IMR-90 (cell line): Measurements from ENCODE around the gene TROAP. TPM values are rescaled to one million over a fixed set of nuclear protein-coding genes. Genes with fewer than 3 reads are reported as not detected.
A peak's percentile ranks its signal among the peaks of the same experiment; 100 is the strongest.

ENCODE experiments used
- ATAC-seq: fragments of 200-7000 bp; cut with Tn5 transposase; 2 replicates; pipeline ENCODE4 v1.9.1; 2020; ENCODE audit warnings: low read depth, mild to moderate bottlenecking, moderate library complexity
- Bru-seq: library from RNA; stranded (reverse); fragments of 400-500 nt; gene quantifications from one replicate; lab custom pipeline; 2021; lab: Mats Ljungman, UMichigan
- BruChase-seq, 2 experiments: library from RNA; stranded (reverse); fragments of 400-500 nt; gene quantifications; one replicate each; lab custom pipeline; 2021; lab: Mats Ljungman, UMichigan
- BruUV-seq: library from RNA; stranded (reverse); fragments of 400-500 nt; replicated peaks from 2 replicates; lab custom pipeline; 2021; lab: Mats Ljungman, UMichigan
- CTCF ChIA-PET: fragments of 300-600 bp; formaldehyde crosslinking; extraction: SDS; loops from one replicate; lab custom pipeline; 2021; ENCODE audit warnings: antibody characterized with exemption; lab: Yijun Ruan, JAX
- POLR2A ChIA-PET: fragments of 300-600 bp; sonication (Branson Sonifier 250); formaldehyde crosslinking; loops from one replicate; lab custom pipeline; 2022; ENCODE audit warnings: antibody characterized with exemption; ENCODE audit not compliant: unreplicated experiment; lab: Charles Lee
- DNase-seq: peaks from one replicate; pipeline ENCODE4 v3.0.0; 2013
- H2AFZ ChIP-seq: replicated peaks from 2 replicates; pipeline ENCODE3; 2013; ENCODE audit warnings: low read length, mild to moderate bottlenecking; ENCODE audit not compliant: poor library complexity
- H2AK5ac ChIP-seq: 2 replicates; pipeline ENCODE4 v1.6.1; 2013; ENCODE audit warnings: low read depth, low read length, inconsistent platforms
- H2AK9ac ChIP-seq: replicated peaks from 2 replicates; pipeline ENCODE3; 2013; ENCODE audit warnings: mild to moderate bottlenecking, low read depth, low read length, moderate library complexity; ENCODE audit not compliant: poor library complexity
- H2BK120ac ChIP-seq: 2 replicates; pipeline ENCODE4 v1.6.1; 2013; ENCODE audit warnings: low read depth, low read length, inconsistent platforms
- H2BK15ac ChIP-seq: 3 replicates; pipeline ENCODE4 v1.6.1; 2013; ENCODE audit warnings: low read depth, low read length, inconsistent platforms
- H2BK20ac ChIP-seq: 2 replicates; pipeline ENCODE4 v1.6.1; 2013; ENCODE audit warnings: low read depth, mild to moderate bottlenecking, inconsistent platforms, low read length, moderate library complexity
- H2BK5ac ChIP-seq: 2 replicates; pipeline ENCODE4 v1.6.1; 2013; ENCODE audit warnings: mild to moderate bottlenecking, low read depth, low read length, inconsistent platforms; ENCODE audit not compliant: poor library complexity, severe bottlenecking
- H3K14ac ChIP-seq: replicated peaks from 2 replicates; pipeline ENCODE4 v1.6.1; 2013; ENCODE audit warnings: low read depth, low read length, inconsistent platforms
- H3K18ac ChIP-seq: 2 replicates; pipeline ENCODE4 v1.6.1; 2013; ENCODE audit warnings: low read depth, low read length, control low read depth
- H3K23ac ChIP-seq: 2 replicates; pipeline ENCODE4 v1.6.1; 2013; ENCODE audit warnings: low read depth, low read length, inconsistent platforms
- H3K27ac ChIP-seq: 2 replicates; pipeline ENCODE4 v1.5.1; 2013; ENCODE audit warnings: mild to moderate bottlenecking, control low read depth, low read length; ENCODE audit not compliant: insufficient read depth
- H3K27me3 ChIP-seq: 2 replicates; pipeline ENCODE4 v1.6.1; 2013; ENCODE audit warnings: low read length; ENCODE audit not compliant: control insufficient read depth, insufficient read depth
- H3K36me3 ChIP-seq: 2 replicates; pipeline ENCODE4 v1.6.1; 2013; ENCODE audit warnings: low read length, mixed read lengths; ENCODE audit not compliant: control insufficient read depth, insufficient read depth
- H3K4ac ChIP-seq: 2 replicates; pipeline ENCODE4 v1.6.1; 2013; ENCODE audit warnings: low read depth, low read length, inconsistent platforms
- H3K4me1 ChIP-seq: 2 replicates; pipeline ENCODE4 v1.6.1; 2013; ENCODE audit warnings: low read length, mixed read lengths; ENCODE audit not compliant: control insufficient read depth, insufficient read depth
- H3K4me2 ChIP-seq: 2 replicates; pipeline ENCODE4 v1.6.1; 2013; ENCODE audit warnings: low read depth, mild to moderate bottlenecking, control low read depth, low read length, moderate library complexity
- H3K4me3 ChIP-seq: 2 replicates; pipeline ENCODE4 v1.5.1; 2013; ENCODE audit warnings: low read depth, mild to moderate bottlenecking, control low read depth, low read length, moderate library complexity; ENCODE audit not compliant: insufficient read depth
- H3K56ac ChIP-seq: 2 replicates; pipeline ENCODE4 v1.6.1; 2013; ENCODE audit warnings: low read length, inconsistent platforms; ENCODE audit not compliant: insufficient read depth; ENCODE audit errors: extremely low read depth
- H3K79me1 ChIP-seq, 2 experiments: 2 replicates each; pipeline ENCODE4 v1.6.1; 2013; ENCODE audit warnings: low read length in 2 of 2, inconsistent platforms in 1 of 2, low read depth in 1 of 2
- H3K9ac ChIP-seq: 2 replicates; pipeline ENCODE4 v1.6.1; 2013; ENCODE audit warnings: low read depth, low read length, control low read depth
- H3K9me1 ChIP-seq: 2 replicates; pipeline ENCODE4 v1.6.1; 2013; ENCODE audit warnings: low read length, inconsistent platforms; ENCODE audit not compliant: insufficient read depth
- H3K9me3 ChIP-seq: 2 replicates; pipeline ENCODE4 v1.6.1; 2013; ENCODE audit warnings: low read length; ENCODE audit not compliant: control insufficient read depth, insufficient read depth
- H4K20me1 ChIP-seq: 2 replicates; pipeline ENCODE4 v1.6.1; 2013; ENCODE audit warnings: low read length, inconsistent platforms; ENCODE audit not compliant: insufficient read depth
- H4K5ac ChIP-seq: 2 replicates; pipeline ENCODE4 v1.6.1; 2013; ENCODE audit warnings: mild to moderate bottlenecking, low read depth, low read length, control low read depth
- H4K8ac ChIP-seq, 2 experiments: 2 replicates each; pipeline ENCODE4 v1.6.1; 2013; ENCODE audit warnings: low read depth in 2 of 2, low read length in 2 of 2, control low read depth in 1 of 2, inconsistent platforms in 1 of 2
- H4K91ac ChIP-seq: 2 replicates; pipeline ENCODE4 v1.6.1; 2013; ENCODE audit warnings: low read depth, low read length, inconsistent platforms; ENCODE audit not compliant: insufficient read depth
- BHLHE40 ChIP-seq: fragments of 150-350 bp; IDR thresholded peaks from 2 replicates; pipeline ENCODE4 v1.6.1; 2016; ENCODE audit warnings: mild to moderate bottlenecking, low read depth, low read length
- CHD1 ChIP-seq: IDR thresholded peaks from 2 replicates; pipeline ENCODE4 v1.6.1; 2012; ENCODE audit warnings: low read depth, low read length, improper control_type of control experiment
- FOS ChIP-seq: fragments of 150-350 bp; IDR thresholded peaks from 2 replicates; pipeline ENCODE4 v1.6.1; 2016; ENCODE audit warnings: low read depth, low read length
- MAFK ChIP-seq: IDR thresholded peaks from 2 replicates; pipeline ENCODE4 v1.6.1; 2012; ENCODE audit warnings: low read depth, low read length, improper control_type of control experiment
- MAZ ChIP-seq: IDR thresholded peaks from 2 replicates; pipeline ENCODE4 v1.6.1; 2012; ENCODE audit warnings: low read depth, mild to moderate bottlenecking, low read length, improper control_type of control experiment, moderate library complexity, borderline replicate concordance
- MXI1 ChIP-seq: IDR thresholded peaks from 2 replicates; pipeline ENCODE4 v1.6.1; 2012; ENCODE audit warnings: low read depth, mild to moderate bottlenecking, low read length, moderate library complexity, borderline replicate concordance
- NFE2L2 ChIP-seq: fragments of 150-350 bp; IDR thresholded peaks from 2 replicates; pipeline ENCODE4 v1.6.1; 2016; ENCODE audit warnings: low read depth, mild to moderate bottlenecking, low read length
- POLR2A ChIP-seq: IDR thresholded peaks from 2 replicates; pipeline ENCODE4 v1.6.1; 2012; ENCODE audit warnings: mild to moderate bottlenecking, low read depth, low read length
- RAD21 ChIP-seq: IDR thresholded peaks from 2 replicates; pipeline ENCODE4 v1.6.1; 2012; ENCODE audit warnings: low read length, improper control_type of control experiment
- RCOR1 ChIP-seq: IDR thresholded peaks from 2 replicates; pipeline ENCODE4 v1.6.1; 2012; ENCODE audit warnings: mild to moderate bottlenecking, low read length, improper control_type of control experiment; ENCODE audit not compliant: insufficient replicate concordance
- WGBS, 2 experiments: methylation state at CpG; one replicate each; pipeline versions ENCODE4 v1.1.5 to v1.1.7; 2013; ENCODE audit warnings: missing lambda C conversion rate in 2 of 2; ENCODE audit not compliant: insufficient read length in 1 of 2; ENCODE audit errors: extremely low coverage in 2 of 2; 5-methylcytosine and 5-hydroxymethylcytosine counted together
- dilution Hi-C: fragments of 300-500 bp; cut with HindIII; formaldehyde crosslinking; loops from one replicate; pipeline ENCODE4 v1.14.3; 2018; ENCODE audit warnings: low sequenced_read_pairs; ENCODE audit not compliant: unreplicated experiment
- in situ Hi-C: fragments of 300-500 bp; cut with MboI; formaldehyde crosslinking; loops from 3 replicates; pipeline ENCODE4 v1.14.3; 2019; ENCODE audit warnings: low sequenced_read_pairs, inconsistent platforms, mixed read lengths
- intact Hi-C: fragments of 100-400 bp; cut with micrococcal nuclease; formaldehyde crosslinking; loops from 2 replicates; pipeline ENCODE4 v1.10.0; 2022
- long read RNA-seq: library from polyadenylated mRNA; unstranded; transcript quantifications from one replicate; pipeline ENCODE4 v2.0.0, GENCODE V29; 2021; ENCODE audit not compliant: unreplicated experiment
- polyA plus RNA-seq, 3 experiments: library from polyadenylated mRNA; depleted of rRNA; stranded (reverse); fragments of >200 nt; gene quantifications; 2 replicates each; pipeline ENCODE4 v1.2.3, GENCODE V29; 2012; ENCODE audit warnings: low replicate concordance in 1 of 3
- total RNA-seq: library from RNA; depleted of rRNA; stranded (reverse); fragments of >200 nt; gene quantifications from 2 replicates; pipeline ENCODE4 v1.2.3, GENCODE V29; 2012; rRNA removed
- TF ChIP-seq, protein P1 (sequence below): conservative IDR thresholded peaks from 2 replicates; pipeline ENCODE4 v1.5.1; 2012; ENCODE audit warnings: mild to moderate bottlenecking, low read depth, low read length, improper control_type of control experiment
- TF ChIP-seq, protein P2 (sequence below): fragments of 150-350 bp; IDR thresholded peaks from 2 replicates; pipeline ENCODE4 v1.6.1; 2017; ENCODE audit warnings: mild to moderate bottlenecking, antibody characterized with exemption, low read length, low read depth

TROAP gene
- 15.6 and 21.5 TPM in 2 replicates for total RNA-seq
- 29.3 and 46.0 TPM in 2 replicates for polyA plus RNA-seq (2012; rRNA removed)
- 13.7 and 15.7 TPM in 2 replicates for polyA plus RNA-seq (2012; cell fraction: cytosol; rRNA removed)
- 36.7 and 80.0 TPM in 2 replicates for polyA plus RNA-seq (2012; cell fraction: nucleus; rRNA removed; ENCODE audit: low replicate concordance)
- percentile 48 among the genes with signal in this experiment for Bru-seq, nascent RNA
- BruChase-seq, experiment 1, labeled RNA remaining after a 6-hour chase: percentile 47 among the genes with signal in this experiment
- BruChase-seq, experiment 2, labeled RNA remaining after a 2-hour chase: percentile 47 among the genes with signal in this experiment
- long read RNA-seq, partial matches to known transcripts: 2 of 2 reads
- long read RNA-seq, other reads (novel, unspliced or antisense): 0 of 2 reads

GRCh38 chr12:49322708-49323523 is at the start of gene TROAP:
TROAP (plus strand) TSS chr12:49323255; CDS start chr12:49323609, 354 bp downstream.
- peak within 1 kb of the TSS; percentile 72 to 89 for H4K8ac ChIP-seq
- H3K4me1 ChIP-seq: peaks cover 9% of the 10 kb centered on the region; the same call in 1 of the 2 replicates
- H3K36me3 ChIP-seq: no peaks in the 10 kb centered on the region
- H3K27me3 ChIP-seq: no peaks in the 10 kb centered on the region
- peak within 1 kb of the TSS; percentile 92 for H3K4me2 ChIP-seq
- ChIA-PET POLR2A (interaction anchor here (1.6 kb wide), 1 partner anchor 9 kb away, joined by 4 read pairs; no protein-coding TSS in a partner anchor), CTCF (interaction anchor here (0.7 to 1.7 kb wide), 5 partner anchors 9 to 102 kb away, joined by 3 to 9 read pairs (median 3); partner anchors contain the start of gene C1QL4)
- ATAC-seq (peak; percentile 100), DNase-seq (peak; percentile 97)
- peak within 1 kb of the TSS; percentile 70 for H2AK5ac ChIP-seq
- H3K23ac ChIP-seq: peak within 1 kb of the TSS; percentile 92
- TF ChIP-seq RCOR1: no peak
- no peak for TF ChIP-seq NFE2L2
- TF ChIP-seq, protein P1, sequence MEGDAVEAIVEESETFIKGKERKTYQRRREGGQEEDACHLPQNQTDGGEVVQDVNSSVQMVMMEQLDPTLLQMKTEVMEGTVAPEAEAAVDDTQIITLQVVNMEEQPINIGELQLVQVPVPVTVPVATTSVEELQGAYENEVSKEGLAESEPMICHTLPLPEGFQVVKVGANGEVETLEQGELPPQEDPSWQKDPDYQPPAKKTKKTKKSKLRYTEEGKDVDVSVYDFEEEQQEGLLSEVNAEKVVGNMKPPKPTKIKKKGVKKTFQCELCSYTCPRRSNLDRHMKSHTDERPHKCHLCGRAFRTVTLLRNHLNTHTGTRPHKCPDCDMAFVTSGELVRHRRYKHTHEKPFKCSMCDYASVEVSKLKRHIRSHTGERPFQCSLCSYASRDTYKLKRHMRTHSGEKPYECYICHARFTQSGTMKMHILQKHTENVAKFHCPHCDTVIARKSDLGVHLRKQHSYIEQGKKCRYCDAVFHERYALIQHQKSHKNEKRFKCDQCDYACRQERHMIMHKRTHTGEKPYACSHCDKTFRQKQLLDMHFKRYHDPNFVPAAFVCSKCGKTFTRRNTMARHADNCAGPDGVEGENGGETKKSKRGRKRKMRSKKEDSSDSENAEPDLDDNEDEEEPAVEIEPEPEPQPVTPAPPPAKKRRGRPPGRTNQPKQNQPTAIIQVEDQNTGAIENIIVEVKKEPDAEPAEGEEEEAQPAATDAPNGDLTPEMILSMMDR: no peak
- TF ChIP-seq, protein P2, sequence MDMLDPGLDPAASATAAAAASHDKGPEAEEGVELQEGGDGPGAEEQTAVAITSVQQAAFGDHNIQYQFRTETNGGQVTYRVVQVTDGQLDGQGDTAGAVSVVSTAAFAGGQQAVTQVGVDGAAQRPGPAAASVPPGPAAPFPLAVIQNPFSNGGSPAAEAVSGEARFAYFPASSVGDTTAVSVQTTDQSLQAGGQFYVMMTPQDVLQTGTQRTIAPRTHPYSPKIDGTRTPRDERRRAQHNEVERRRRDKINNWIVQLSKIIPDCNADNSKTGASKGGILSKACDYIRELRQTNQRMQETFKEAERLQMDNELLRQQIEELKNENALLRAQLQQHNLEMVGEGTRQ: no peak
- peak; percentile 93 for TF ChIP-seq MXI1
- peak; percentile 80; the same call in 1 of the 2 replicates for TF ChIP-seq MAZ
- no peak; the same call in 1 of the 2 replicates for TF ChIP-seq POLR2A
- no peak for TF ChIP-seq CHD1
- no peak for TF ChIP-seq MAFK
- no peak for TF ChIP-seq BHLHE40
- TF ChIP-seq FOS: 0 out of 2 replicates have a peak, but pooled peaks have one; percentile 22
- TF ChIP-seq RAD21: no peak
- peak within 1 kb of the TSS; percentile 90 for H3K4ac ChIP-seq
- intact Hi-C loops: no loop called here
- H2AFZ ChIP-seq: peak within 1 kb of the TSS; percentile 100
- no peak within 1 kb of the TSS for H2BK20ac ChIP-seq
- H2BK5ac ChIP-seq: peak within 1 kb of the TSS; percentile 51
- peak within 1 kb of the TSS; percentile 57 for H4K5ac ChIP-seq
- peak within 1 kb of the TSS; percentile 73 for H4K91ac ChIP-seq
- H3K9ac ChIP-seq: peak within 1 kb of the TSS; percentile 81
- H3K56ac ChIP-seq: peak within 1 kb of the TSS; percentile 62; the same call in 1 of the 2 replicates
- dilution Hi-C loops: no loop called here
- in situ Hi-C loops: no loop called here
- H2AK9ac ChIP-seq: peak within 1 kb of the TSS; percentile 91
- H3K9me3 ChIP-seq: no peaks in the 10 kb centered on the region
- WGBS, 2 experiments: 0% methylated on average over 31 of the region's 65 CpGs; no CpG with 5 or more reads in 1 of the 2 experiments
- BruUV-seq: TSS peak; percentile 58
- peak within 1 kb of the TSS; percentile 82 for H3K4me3 ChIP-seq
- H2BK120ac ChIP-seq: peak within 1 kb of the TSS; percentile 46; the same call in 1 of the 2 replicates
- no peak within 1 kb of the TSS for H3K18ac ChIP-seq
- peaks cover 9 to 41% of the 10 kb centered on the region in 2 experiments; a peak in 3 of 4 replicates for H3K79me1 ChIP-seq
- H2BK15ac ChIP-seq: no peak within 1 kb of the TSS
- H3K9me1 ChIP-seq: no peaks in the 10 kb centered on the region; the same call in 1 of the 2 replicates
- H3K27ac ChIP-seq: peak within 1 kb of the TSS; percentile 72
- H3K14ac ChIP-seq: peak within 1 kb of the TSS; percentile 98
- no peaks in the 10 kb centered on the region for H4K20me1 ChIP-seq
